ENCODE results near the gene SERAC1.

DNA sequence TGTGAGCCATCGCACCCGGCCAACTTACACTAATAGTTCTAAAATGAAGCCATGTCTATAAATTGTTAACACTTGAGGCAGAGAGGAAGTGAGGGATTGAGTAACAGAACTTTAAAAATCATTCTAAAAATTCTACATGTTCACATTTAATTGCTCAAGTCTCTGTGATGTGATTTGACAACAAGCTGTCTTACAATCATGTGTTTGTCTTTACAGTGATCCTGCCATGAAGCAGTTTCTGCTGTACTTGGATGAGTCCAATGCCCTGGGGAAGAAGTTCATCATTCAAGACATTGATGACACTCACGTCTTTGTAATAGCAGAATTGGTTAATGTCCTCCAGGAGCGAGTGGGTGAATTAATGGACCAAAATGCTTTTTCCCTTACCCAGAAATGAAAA is 23.7 kb upstream of the SERAC1 start:
- TF ChIP-seq, protein P1, sequence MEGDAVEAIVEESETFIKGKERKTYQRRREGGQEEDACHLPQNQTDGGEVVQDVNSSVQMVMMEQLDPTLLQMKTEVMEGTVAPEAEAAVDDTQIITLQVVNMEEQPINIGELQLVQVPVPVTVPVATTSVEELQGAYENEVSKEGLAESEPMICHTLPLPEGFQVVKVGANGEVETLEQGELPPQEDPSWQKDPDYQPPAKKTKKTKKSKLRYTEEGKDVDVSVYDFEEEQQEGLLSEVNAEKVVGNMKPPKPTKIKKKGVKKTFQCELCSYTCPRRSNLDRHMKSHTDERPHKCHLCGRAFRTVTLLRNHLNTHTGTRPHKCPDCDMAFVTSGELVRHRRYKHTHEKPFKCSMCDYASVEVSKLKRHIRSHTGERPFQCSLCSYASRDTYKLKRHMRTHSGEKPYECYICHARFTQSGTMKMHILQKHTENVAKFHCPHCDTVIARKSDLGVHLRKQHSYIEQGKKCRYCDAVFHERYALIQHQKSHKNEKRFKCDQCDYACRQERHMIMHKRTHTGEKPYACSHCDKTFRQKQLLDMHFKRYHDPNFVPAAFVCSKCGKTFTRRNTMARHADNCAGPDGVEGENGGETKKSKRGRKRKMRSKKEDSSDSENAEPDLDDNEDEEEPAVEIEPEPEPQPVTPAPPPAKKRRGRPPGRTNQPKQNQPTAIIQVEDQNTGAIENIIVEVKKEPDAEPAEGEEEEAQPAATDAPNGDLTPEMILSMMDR (IDR thresholded peaks at IDR 0.05) = no peak
- no peak for TF ChIP-seq POLR2A (IDR thresholded peaks at IDR 0.05)
